GM19023 (cell line): ENCODE data around the gene ZFX.
A peak's percentile ranks its signal among the peaks of the same experiment; 100 is the strongest.
"Not testable (repeated sequence)": the region's sequence is repeated elsewhere in the genome, so short reads cannot be mapped to it uniquely, and the experiment has no call there.

Source experiments
- ATAC-seq: cut with Tn5 transposase; IDR thresholded peaks from one replicate; pipeline ENCODE4 v1.9.1; 2021; ENCODE audit warnings: mild to moderate bottlenecking, moderate library complexity; ENCODE audit not compliant: unreplicated experiment

Gene ZFX

DNA sequence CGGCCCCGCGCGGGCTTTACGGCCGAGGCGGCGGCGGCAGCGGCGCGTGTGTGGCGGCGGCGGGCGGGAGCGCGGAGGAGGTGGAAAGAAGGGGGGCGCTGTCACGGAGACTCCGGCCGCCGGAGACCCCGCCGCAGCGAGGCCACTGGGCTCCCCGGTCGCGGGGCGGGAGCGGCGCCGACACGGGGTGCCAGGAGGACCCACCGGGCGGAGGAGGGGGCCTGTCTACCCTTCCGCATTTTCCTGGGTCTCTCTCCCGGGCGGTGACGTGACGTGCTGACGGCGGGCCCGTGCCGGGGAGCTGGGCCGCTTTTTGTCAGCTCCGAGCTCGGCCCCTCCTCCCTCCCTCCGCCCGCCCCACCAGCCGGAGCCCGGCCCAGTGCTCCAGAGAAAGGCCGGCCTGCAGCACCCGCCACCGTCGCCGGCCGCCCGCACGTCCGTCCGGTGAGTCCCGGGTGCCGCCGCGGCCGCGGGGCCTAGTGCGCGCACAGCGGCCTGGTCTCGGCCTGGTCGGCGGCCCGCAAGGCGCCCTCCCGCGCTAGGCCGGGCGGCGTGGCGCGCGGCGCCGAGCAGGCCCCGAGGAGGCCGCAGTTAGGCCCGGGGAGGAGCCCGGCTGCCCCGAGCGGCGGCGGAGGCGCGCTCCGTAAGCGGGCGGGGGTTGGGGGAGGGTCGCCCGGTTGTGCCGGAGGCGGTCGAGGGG, at the start of gene ZFX:
ZFX (plus strand) TSS at position 379 of the 700 bp plus-strand sequence. CDS start 23,014 bp downstream, outside the sequence.
- peak; percentile 48 for ATAC-seq

DNA sequence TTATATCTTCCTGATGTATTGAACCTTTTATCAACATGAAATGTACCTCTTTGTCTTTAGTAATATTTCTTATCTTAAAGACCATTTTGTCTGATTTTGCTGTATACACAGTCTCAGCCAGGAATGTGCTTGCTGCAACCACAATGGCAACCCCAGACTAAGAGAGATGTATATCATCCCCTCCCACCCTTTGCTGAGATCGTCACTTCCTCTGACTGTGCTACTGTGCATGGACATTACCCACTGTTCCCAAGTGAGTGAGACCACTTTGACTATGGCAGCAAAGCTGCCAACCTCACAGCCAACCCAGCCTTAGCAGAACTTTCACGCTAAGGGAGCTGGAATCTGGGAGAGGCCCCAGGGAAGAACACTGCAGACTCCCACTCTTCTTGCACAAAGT, 48.8 kb upstream of the ZFX start:
- no peak for ATAC-seq

DNA sequence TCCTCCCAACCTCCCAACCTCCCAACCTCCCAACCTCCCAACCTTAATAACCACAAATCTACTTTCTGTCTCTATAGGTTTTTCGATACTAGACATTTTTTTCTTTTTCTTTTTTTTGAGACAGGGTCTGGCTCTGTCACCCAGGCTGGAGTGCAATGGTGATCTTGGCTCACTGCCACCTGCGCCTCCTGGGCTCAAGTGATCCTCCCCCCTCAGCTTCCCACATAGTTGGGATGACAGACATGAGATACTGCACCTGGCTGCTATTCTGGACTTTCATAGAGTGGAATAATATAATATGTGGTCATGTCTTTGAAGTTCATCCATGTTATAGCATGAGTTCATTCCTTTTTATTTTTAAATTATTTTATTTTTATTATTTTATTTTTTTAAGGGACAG, 39.5 kb upstream of the ZFX start:
- ATAC-seq, result no peak

DNA sequence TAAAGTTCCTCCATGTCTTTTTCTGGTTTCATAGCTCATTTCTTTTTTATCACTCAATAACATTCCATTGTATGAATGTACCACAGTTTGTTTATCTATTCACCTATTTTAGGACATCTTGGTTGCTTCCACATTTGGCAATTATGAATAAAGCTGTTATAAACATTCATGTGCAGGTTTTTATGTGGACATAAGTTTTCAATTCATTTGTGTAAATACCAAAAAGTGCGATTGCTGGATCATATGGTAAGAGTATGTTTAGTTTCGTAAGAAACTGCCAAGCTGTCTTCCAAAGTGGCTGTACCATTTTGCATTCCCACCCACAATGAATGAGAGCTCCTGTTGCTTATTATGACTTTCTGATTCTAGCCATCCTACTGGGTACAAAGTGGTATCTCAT, 36.3 kb upstream of the ZFX start:
- no peak for ATAC-seq

DNA sequence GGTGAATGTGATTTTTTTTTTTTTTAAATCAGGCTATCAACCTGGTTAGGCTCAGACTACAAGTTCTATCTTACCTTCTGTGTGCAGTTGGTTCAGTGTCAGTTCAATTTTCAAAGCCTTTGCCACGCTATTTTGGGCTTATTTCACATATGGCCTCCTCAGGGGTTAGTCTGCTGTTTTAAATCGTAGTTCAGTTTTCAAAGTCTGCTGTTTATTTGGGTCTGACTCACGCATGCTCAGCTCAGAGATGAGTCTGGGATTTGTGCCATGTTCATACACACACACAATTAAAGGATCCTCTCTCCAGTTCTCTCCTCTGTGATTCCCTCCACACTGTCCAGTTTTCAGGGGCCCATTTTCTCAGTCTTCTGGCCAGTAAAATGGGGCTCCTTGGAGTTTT, 32.3 kb upstream of the ZFX start:
- ATAC-seq, result no peak

DNA sequence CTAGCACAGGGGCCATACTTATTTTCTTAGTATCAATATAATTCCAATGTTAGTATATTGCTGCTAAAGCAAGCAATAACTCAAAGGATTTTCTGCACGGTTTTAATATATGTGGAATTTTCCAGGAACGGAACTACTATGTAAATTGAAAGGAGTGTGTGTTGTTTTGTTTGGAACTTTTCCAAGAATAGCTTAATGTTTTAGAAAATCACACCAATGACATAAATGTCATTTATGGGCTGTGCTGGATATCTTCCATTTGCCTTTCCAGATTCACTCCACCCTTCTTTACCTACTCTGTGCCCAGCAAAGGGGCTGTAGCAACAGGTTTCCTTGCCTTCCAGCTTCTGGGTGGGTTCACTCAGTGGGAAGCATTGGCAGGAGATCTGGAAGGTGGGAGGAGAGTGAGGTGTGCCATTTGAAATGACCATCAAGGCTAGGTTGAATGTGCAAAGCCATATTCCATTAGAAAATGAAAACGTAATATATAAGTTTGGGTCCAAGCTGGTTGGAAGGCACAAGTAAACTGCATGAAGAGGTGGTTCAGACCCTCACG, 25.2 kb upstream of the ZFX start:
- no peak for ATAC-seq

DNA sequence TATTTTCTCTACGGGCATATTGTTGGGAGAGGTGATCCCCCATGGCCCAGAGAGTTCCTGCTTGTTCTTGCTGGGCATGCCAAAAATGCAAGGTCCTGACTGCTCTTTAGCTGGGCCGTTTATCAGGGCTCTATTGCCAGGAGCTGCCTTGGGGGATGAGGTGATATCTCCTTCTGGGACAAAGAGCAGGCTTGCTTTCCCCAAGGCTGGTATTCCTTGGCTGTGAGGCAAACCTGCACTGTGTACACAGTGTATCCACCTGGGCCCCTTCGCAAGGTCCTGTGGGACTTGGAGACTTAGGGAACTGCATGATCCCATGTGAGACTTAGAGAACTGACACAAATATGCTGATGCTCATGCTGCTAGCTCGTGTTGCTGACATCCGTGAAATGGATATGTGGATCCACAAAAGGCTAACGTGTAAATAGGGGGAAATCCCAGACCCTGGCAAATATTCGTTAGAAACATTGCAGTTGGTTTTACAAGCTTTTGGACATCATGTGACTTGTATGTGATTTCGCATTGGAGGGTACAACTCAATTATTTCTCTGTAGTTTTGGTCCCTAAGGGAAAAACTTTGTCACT, 24.4 kb upstream of the ZFX start:
- ATAC-seq, result no peak

DNA sequence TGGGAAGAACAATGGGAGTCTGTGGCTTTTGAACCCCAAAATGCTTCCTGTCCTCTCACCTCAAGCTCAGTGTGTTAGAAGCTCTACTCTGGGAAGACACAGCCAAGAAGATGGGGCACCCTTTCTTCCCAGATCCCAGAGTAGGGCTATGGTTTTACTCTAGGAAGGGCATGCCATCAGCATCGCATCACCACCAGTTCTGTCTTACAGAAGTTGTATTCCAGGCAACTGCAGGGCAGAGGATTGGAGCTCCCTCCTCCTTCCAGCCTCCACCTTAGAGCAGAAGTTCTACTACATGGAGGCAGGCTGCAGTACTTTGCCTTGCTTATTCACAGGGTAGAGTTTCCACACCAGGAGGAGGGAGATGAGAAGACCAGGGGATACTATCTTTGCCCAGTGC, 18.1 kb upstream of the ZFX start:
- ATAC-seq, result no peak

DNA sequence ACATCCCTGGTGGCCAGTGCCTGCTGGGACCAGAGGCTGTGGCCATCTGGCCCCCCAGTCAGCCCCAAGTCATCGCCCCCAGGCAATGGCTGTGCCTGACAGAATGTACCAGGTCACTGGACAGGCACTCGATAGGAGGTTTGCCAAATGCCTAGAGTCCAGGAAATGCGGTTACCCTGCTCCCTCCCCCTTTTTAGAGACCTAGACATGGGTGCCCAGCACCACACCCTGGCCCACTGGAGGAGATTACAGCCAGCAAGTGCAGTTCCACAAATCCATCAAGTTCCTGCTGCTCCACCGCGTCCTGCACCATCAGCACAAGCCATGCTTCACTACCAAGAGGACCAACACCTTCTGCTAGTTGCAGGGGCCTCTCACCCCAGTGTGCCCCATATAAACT, 16.2 kb upstream of the ZFX start:
- ATAC-seq, result no peak

DNA sequence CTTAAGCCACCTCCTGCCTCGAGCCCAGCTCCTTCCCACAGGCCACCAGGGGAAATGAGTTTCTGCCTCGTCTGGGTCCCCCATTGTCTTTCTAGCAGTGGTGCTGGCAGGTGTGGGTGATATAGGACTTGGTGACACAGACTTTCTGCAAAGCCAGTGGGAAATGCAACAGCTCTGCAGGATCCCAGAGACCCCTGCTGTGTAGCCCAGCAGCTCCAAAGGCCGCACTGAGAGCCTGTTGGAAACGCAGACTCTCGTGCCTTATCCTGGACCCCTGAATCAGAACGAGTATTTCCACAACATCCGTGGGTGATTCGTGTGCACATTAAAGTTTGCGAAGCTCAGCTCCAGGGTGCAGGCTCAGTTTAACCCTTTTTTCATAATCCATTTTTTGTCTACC, 13.8 kb upstream of the ZFX start:
- ATAC-seq, result not testable (repeated sequence)

DNA sequence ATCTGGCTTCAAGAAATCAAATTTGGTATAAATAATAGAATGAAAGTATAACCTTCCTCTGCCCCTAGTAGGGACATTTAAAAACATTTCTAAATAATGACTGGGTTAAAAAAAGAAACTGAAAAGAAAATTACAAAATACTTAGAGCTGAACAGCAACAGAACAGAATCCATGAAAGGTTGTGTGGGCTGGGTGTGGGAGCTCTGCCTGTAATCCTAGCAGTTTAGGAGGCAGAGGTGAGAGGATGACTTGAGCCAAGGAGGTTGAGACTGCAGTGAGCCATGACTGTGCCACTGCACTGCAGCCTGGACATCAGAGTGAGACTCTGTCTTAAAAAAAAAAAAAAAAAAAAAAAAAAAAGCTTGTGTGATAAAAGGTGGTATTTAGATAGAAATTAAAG, 12.3 kb upstream of the ZFX start:
- ATAC-seq, result no peak

DNA sequence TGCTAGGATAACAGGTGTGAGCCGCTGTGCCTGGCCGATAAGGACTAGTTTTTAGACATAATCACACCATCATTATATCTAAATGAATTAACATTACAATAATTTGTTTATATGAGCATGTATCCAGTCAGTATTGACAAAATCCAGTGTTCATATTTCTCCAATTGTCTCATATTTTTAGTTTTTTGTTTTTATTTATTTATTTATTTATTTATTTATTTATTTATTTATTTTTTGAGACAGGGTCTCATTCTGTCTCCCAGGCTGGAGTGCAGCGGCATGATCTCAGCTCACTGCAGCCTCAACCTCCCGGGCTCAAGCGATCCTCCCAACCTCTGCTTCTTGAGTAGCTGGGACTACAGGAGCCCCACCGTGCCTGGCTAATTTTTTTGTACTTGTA, 5.5 kb upstream of the ZFX start:
- ATAC-seq, result not testable (repeated sequence)

DNA sequence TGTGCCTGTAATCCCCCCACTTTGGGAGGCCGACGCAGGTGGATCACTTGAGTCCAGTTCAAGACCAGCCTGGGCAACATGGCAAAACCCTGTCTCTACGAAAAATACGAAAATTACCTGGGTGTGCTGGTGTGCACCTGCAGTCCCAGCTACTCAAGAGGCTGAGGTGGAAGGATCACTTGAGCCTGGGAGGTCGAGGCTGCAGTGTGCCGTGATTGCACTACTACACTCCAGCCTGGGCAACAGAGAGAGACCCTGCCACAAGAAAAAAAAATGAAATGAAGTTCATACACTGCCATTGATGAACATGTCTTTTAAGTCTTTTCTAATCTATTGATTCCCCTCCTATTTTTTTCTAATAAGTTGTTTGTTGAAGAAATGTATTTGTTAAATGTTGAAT, 5.0 kb upstream of the ZFX start:
- ATAC-seq, result no peak

DNA sequence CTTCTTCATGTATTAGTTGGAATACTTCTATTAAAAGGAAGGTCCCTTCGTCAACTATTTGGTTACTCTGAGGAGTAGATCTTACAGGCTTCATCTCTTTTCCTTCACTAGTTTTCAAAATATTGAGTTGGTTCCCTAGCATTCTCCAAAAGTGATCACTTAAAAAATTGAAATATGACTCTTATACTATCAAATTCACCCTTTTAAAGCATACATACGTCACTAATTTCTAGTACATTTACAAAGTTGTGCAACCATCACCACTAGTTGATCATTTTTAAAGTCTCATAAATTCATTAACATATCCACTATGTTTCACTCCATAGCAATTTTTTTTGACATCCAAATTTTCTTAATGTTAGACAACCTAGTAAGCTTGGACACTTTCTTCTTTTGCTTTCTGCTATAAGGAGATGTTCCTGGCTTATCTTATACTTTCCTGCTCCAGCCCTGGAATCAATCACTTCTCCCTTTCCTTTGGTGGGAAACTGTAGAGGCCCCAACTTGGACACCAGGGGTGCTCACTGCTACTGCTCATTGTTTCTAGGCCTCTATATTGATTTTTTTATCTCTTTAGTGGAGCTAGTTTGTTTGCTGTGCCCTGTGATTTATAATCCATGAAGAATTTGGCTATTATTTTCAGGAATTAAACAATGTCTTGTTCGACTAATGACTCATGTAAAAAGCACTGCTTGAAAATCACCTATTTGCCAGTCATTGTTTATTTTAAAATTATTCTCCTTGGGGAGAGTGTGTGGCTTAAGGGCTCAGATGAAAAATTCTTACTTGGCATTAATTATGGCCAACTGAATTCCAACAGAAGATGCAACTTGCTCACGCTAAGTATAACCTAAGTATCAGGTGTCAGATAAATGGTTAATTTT, 4.0 kb upstream of the ZFX start:
- ATAC-seq, result no peak

DNA sequence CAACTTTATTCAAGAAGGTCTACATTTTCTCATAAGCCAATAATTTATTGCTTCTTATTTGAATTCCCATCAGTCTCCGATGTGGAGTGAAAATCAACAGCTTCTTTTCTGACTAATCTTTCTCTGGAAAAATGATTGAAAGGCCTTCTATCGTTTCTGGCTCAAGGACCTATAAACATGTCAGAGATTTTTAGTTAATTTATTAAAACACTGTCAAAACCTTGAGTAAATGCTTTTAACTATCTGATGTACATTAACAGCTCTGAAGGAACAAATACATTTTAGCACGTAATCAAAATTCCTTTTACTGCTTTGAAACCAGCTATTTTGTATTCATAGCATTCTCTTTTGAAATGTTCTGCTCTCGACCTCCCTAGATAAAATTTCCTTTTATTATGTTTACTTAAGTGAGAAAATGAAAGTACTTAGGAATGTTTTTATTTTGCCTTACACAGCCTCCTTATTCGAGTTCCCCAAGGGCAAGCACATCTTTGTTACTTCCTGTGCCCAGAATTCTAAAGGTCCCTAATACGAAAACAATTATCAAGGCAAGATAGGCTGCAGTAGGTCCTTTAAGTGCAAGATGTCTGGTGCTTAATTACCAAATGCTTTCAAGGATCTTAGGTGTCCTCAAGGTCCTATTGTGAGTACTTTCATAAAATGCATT, 3.1 kb upstream of the ZFX start:
- no peak for ATAC-seq

DNA sequence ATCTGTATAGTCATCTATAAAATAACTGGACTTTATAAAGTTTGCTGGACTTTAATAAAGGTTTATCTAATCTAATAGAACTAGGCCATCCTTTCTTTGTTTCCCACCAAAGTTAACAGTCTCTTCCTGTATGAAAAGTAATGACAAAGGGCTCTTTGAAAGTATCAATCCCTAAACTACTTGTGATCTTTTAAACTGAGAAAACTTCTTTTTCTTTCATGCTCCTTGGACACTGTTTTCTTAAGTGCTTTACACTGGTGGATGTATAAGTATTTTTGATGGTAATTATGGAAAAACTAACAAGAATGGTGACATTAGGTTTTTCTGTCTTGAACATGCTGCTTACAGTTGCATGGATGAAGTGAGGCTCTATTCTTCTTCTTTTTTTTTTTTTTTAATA, 2.4 kb upstream of the ZFX start:
- no peak for ATAC-seq

DNA sequence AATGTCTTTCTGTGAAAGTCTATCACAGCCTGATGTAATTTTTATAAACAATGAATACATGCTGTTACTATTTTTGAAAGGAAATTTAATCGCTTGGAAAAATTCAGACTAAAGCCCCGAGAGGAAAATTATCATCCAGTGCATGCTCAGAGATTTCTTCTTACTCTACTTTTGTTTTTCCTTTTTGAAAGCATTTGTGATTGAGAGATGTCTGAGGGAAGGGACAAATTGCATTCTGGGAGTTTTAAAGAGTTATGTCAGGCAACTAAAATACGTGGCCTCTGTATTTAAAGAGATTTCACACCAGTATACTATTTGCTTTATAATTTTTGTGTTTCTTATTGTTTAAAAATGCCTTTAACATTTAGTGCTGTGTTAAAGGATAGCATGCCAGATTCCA, 1.4 kb upstream of the ZFX start:
- ATAC-seq, result no peak

DNA sequence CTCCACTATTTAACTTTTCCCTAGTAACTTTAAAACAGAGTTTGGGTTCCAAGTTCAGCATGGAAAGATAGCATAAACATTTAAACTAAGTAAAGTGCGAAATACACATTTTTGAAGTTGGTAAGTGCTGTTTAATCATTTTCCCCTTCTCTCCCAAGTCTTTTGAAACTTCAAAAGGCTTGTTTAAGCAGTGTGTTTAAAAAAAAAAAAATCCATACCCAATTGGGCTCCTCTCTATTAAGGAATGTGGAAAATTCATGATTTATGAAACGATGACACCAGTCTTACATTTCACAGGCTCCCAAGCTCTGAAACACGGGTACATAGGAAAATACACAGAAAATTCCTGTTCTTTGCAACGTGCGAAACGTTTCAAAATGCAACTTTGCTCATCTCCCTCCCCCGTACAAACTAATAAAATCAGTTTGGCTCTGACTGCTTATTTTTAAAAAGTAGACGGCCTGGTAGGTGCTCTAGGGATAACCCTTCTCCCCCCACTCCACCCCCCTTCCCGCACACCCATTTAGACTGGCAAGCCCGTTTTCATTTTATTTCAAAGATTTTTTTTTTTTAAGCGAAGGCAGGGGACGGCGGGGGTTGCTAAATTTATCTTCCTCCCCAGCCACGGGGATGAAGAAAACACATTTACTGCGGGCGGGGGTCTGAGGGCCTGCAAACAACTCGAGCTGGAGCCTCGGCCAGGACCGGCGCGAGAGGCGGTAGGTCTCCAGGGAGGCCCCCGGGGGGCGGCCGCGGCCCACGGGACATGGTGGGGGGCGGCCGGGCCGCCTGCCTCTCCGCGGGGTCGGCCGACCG, 786 bp upstream of the ZFX start:
- ATAC-seq, result no peak

DNA sequence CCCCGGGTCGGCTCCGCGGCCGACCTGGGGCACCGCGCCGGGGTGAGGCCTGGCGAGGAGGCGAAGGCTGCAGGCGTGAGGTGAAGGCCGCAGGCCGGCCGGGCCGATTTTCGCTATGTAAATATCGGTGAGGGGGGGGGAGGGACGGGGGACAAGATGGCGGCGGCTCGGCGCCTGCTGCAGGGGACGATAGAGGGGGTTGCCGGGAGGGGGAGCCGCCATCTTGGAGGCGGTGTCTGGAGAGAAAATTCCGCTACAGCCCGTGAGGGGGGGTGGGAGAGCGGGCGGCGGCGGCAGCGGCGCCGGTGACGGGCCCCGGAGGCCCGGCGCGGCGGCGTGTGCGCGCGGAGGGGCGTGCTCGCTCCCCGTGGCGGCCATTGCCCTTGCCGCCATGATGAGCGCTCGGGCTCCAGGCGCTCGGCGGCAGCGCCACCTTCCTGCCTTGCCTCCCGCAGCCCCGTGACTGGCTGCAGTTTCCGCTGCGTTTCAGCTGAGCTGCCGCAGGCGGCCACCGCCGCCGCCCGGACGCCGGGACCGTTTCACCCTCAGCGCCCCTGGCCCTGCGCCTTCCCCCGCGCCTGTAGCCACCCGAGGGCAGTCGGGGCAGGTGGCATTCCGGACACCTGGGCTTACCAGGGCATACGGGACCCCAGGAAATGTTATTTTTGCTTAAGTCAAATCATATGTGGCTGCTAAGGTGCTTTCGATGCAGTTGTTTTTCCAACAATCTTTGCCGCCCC, 692 bp downstream of the ZFX start:
- peak; percentile 70 for ATAC-seq

DNA sequence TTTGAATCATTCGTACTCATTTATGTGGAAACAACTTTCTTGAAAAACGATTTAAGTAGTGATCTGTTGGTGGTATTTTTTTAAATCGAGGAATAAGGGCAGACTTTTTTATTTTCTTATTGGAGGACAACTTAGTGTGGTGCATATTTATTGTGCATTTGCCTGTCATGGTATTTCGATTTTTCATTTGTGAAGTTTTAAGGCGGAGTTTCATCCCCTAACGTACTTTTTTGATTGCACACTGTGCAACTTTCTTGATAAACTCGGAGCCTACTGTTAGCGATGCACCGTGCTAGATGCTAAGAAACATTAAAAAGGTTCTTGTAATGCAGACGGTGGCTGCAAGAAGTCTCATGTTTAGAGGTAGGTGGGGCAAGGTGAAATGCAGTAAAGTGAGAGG, 1.4 kb downstream of the ZFX start:
- no peak for ATAC-seq
